CD4-positive, alpha-beta T cell treated with Interleukin-12 subunit alpha and Interleukin-12 subunit beta, for 1 hour (primary cell): ENCODE measurements around the gene CLEC7A.

Source experiments
- DNase-seq: peaks from one replicate; pipeline ENCODE4 v3.0.0-alpha.2; 2020

CLEC7A gene

DNA sequence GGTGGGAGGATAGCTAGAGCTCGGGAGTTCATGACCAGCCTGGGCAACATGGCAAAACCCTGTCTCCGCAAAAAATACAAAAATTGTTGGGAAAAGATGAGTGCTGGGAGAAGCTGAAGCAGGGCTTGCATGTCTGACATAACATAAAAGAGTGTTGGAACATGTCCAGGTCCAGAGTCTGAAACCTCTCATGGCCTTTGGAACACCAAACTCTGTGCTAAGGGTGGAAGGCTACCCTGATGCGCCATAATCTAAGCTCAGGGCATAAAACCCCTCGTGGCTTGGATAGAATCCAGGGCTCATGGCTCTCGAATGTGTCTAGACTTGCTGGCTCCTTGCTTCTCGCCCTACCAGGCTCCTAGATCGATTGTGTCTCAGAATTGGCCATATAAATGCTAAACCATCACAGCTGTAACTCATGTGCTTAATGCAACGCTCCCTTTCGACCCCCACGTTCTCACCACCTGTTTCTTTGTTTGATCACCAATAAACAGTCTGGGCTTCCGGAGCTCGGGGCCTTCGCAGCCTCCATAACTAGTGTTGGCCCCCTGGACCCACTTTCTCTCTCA, 6.7 kb upstream of the CLEC7A start:
- DNase-seq, result no peak

DNA sequence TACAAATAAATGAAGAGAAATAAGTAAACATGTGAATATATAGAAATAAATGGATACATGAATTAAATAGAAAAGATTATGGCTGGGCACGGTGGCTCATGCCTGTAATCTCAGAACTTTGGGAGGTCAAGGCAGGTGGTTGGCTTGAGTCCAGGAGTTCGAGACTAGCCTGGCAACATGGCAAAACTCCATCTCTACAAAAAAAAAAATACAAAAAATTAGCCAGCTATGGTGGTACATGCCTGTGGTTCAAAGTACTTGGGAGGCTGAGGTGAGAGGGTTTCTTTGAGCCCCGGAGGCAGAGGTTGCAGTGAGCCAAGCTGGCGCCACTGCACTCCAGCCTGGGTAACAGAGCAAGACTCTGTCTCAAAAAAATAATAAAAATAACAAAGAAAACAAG, 5.1 kb upstream of the CLEC7A start:
- no peak for DNase-seq

DNA sequence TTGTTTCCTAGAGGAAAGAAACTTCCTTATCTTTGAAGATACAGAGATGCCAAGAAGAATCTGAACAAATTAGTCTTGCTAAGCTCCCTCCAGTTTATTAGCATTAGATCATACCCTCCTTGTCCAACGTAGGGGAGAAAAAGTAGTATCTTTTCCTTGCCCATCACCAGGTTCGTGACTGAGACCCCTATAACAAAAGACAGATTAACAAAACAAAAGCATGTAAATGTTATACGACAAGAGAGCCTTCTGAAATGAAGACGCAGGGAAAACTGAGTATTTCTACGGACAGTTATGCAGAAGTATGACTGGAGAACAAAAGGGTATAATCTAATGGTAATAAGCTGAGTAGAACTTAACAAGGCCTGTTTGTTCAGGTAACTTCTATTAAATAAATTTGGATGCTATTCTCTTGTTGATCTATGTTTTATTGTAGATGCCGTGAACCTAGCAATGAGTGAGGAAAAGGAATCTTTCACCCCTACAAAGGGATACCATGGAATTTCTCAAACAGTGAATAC, 2.9 kb upstream of the CLEC7A start:
- no peak for DNase-seq

DNA sequence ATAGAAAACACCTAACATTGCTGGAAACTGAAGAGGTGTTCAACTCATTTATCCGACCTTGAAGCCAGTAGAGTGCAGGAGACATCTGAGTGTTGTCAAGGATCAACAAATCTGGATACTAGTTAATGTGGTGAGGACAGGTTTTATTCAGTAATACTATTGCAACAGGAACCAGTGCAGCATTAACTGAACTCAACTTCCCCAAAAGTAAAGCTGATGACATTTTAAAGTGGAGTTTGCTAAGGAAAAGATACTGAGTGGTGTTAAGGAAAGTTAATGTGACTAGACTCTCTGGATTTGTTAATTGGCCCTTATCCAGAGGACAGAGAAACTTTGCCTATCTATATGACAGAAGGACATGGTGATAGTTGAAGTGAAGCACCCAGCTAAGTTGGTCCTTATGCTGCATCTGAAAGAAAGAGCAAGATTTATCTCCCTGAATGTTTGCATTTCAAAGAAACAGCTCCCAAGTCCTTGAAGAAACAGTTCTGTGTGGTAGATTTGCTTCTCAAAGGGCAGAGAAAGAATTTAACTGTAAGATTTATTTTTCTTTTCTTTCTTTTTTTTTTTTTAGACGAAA, 1.2 kb upstream of the CLEC7A start:
- no peak for DNase-seq

DNA sequence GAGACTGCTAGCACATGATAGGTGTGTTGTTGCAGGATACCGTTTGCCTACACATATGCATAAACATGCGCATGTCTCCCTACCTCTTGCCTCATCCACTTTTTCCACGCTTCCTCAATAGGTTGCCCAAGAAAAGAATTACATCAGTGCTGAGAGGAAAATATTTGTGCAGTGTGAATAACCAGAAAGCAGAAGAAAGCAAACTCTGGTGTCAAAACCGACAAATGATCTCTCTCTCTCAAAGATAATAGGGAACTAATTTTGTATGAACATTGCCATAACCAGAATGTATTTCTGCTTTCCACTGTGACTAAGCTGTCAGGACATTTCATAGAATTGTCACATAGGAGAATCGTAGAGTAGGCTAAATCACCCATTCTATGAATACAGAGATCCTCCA, 1.3 kb downstream of the CLEC7A start:
- DNase-seq, result peak; percentile 19

DNA sequence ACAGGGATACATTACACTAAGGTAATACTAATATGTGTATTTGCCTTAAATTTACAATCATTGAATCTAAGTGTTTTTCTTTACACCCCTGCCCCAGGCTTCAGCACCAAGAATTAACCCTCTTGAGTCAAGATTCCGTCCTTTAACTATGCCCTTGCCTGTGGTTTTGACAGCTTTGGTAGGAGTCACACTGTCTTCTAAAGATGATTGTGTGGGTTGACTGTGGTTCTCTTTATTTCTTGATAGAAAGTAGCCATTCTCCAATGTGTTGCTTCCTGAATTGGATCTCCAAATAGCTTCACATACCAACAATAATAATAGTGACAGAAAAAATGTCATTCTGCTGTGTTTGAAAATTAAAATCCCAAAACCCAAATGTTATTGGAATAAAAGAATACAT, 3.6 kb downstream of the CLEC7A start:
- no peak for DNase-seq

DNA sequence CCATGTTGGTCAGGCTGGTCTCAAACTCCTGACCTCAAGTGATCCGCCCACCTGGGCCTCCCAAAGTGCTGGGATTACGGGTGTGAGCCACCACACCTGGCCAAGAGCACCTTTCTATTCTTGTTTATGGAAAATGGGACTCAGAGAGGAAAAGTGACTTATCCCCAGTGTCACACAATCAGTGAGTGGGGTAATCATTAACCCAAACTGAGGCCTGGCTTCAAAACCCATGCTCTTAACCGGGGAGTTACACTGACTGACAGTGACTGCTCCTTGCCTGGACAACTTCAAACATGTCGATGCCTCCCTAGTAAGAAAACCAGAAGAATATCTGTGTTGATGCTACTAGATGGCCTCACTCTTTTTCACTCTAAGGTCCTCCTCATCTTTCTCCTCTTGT, 7.3 kb downstream of the CLEC7A start:
- DNase-seq, result no peak

DNA sequence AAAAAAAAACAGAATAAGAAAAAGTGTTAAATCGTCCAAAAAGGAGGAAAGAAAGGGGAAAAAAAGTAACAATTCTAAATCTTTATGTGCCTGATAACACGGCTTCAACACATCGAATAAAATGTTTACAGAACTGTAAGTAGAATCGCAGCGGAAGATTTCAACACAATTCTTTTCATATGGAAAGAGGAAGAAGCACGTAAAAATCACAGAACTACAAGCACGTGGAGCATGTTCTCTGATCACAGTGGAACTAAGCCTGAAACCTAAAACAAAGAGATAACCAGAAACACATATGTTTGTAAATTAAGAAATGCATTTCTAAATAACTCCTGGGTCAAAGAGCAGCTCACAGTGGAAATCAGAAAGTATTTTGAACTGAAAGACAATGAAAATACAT, 8.7 kb downstream of the CLEC7A start:
- no peak for DNase-seq

DNA sequence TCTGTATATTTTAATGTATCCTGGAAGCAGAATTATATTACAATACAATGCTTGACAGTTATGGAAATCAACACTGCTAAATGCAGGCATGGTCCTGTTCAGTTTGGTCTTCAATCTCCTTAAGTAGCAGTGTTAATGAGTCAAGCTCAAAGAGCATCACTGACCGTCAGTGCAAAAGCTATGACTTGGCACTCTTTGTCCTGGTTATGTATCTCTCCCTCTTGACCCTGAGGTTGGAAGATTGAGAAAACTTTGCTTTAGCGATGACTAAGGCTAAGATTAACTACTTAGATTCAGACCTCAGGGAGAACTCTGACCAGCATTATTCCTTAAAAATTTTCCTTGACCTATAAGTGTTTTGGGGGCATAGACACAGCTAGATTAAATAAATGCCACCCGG, 10.9 kb downstream of the CLEC7A start:
- no peak for DNase-seq

DNA sequence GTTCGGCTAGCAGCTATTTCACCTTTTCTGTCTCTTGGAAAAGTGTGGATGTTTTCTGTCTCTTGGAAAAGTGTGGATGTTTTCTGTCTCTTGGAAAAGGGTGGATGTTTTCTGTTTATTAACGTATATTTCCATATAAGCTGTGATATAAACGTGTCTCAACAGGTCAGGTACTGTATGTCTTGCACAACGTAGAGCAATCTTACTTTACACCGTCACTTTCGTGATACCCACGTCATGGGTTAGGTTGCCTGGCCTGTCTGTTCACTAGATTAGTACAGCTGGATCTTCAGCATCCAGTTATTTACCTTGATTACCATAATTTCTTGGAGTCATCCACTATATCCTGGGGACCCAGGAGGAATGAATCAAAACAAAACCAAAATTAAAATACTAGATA, 14.1 kb downstream of the CLEC7A start:
- no peak for DNase-seq

DNA sequence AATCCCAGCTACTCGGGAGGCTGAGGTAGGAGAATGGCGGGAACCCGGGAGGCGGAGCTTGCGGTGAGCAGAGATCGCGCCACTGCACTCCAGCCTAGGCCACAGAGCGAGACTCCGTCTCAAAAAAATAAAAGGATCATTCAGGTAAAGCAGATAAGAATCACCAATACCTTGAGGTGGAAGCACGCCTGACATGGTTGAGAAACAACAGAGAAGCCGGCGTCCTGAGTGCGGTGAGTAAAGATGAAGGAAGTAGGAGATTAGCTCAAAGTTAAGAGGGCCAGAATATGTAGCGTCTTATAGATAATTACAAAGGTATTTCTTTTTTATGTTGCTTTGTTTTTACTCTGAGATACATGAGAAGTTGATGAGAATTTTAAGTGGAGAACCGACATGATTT, 14.7 kb downstream of the CLEC7A start:
- no peak for DNase-seq

DNA sequence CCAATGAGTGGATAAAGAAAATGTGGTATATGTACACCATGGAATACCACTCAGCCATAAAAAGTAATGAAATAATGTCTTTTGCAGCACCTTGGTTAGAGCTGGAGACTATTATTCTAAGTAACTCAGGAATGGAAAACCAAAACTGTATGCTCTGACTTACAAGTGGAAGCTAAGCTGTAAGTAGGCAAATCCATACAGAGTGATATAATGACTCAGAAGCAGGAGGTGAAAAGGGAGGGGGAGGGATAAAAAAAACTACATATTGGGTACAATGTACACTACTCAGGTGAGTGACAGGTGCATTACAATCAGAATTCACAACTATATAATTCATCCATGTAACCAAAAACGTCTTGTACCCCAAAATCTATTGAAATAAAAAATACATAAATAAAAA, 16.1 kb downstream of the CLEC7A start:
- DNase-seq, result no peak

DNA sequence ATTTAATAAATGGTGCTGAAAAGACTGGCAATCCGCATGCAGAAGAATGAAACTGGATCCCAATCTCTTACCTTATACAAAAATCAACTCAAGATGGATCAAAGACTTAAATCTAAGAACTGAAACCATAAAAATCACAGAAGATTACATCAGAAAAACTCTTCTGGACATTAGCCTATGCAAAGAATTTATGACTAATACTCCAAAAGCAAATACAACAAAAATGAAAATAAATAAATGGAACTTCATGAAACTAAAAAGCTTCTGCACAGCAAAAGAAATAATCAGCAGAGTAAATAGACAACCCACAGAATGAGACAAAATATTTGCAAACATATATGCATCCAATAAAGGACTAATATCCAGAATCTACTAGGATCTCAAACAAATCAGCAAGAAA, 16.9 kb downstream of the CLEC7A start:
- DNase-seq, result no peak

DNA sequence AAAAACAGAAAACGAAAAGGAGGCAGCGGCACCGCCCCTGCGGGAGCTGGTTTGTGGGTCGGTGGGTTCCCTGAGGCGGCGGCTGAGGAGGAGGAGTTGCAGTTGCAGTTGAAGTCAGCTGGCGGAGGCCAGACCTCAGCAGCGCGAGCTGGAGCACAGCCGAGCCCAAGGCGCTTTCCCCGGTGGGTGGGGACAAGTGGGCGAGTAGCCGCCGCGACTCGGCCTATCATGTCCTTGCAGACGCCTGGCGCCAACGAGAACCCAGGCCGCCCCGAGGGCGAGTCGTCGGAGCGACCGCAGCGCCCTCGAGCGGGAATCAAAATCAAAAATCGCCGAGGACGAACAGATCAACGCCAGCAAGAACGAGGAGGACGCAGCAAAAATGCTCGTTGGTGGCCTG, 18.5 kb downstream of the CLEC7A start:
- DNase-seq, result no peak

DNA sequence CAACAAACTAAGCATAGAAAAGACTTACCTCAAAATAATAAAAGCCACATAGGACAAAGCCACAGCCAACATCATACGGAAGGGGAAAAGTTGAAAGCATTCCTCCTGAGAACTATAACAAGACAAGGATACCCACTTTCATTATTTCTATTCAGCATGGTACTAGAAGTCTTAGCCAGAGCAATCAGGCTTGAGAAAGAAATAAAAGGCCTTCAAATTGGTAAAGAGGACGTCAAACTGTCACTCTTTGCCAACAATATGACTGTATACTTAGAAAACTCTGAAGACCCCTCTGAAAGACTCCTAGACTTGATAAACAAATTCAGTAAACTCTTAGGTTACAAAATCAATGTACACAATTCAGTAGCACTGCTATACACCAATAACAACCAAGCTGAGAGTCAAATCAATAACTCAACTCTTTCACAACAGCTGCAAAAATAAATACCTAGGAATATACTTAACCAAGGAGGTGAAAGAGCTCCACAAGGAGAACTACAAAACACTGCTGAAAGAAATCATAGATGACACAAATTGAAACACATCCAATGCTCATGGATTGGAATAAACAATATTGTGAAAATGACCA, 19.6 kb downstream of the CLEC7A start:
- no peak for DNase-seq

DNA sequence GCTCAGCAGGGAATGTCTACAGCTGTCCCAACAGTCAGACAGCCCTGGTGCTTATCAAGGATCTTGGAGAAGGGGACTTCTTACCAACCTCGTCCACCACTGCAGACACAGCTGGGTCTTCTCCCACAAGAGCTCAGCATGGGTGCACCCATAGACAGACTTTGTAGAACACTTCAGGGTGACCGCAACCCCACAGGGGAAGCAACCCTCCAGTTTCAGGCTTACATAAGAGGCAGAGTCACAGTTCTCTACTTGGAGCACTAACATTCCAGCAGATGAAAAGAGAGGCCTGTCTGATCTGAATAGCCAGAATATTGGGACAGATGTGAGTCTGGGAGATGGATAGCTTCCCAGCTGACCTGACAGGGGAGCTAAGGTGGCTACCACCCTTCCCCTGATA, 27.7 kb downstream of the CLEC7A start:
- DNase-seq, result no peak

DNA sequence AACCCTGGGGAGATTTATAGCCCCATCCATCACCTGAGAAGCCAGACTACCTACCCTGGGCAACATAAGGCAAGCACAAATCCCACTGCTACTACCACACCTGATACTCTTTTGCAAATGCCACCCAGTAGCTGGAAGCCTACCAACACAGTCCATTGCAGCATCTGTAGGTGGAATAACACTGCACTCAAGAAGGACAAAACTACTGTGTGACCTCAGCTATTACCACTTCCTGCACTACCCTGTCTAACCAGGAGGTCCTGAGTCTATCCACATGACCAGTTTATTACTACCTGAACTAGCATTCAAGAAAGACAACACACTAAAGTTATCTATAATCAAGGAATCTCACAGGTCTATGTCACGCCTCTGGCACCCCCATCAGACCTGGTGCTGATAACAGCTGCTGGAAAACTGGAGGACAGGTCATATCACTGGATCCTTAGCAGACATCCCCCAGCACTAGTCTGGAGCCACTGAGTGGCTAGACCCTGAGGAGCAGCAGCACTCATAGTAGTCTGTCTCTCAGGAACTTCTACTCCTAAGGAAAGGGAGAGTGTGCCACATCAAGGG, 28.3 kb downstream of the CLEC7A start:
- no peak for DNase-seq

DNA sequence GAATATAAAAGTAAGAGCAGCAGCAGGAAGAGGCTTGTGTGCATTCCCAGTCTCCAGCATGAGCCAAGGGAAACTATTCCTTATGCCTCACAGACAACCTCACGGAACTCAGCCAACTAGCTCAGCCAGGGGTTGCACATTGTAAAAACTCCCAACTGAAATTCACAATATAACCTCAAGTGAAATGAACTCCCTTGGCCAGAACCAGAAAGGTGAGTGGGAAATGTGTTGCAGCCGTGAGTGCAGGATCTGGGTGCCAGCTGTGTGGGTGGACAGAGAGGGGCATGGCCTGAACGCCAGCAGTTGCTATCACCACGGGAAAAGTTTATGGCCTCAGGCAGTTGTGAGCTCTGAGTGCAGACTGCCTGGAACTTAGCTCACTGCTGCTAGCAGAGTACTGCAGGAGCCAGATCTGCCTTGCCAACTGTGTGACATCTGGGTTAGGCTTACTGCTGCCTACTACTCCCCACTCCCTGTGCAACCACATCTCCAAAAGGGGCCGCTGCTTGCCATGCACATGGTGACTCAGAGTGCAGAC, 28.9 kb downstream of the CLEC7A start:
- DNase-seq, result no peak

DNA sequence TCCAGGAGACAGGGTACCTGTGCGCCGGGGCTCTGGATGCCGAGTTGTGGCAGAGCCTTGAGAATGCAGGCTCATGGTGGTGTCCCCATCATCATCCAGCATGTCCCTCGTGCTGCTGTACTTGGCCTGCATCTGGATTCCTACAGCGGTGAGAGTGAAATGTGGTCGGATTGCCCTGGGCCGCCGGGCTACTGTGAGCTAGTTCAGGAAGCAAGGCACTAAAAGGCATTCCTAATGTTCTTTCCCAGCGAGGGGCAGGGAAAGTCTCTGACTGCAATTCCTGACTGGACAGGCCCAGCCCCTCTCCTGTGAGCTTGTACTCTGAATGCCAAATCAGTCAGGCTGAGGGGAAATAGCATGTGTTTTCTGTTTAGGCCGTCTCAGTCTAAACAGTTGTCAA, 31.2 kb downstream of the CLEC7A start, which contains the start of gene CLEC1A:
Gene CLEC1A, minus strand, starts transcription at position 195 of the 400 bp plus-strand sequence. Its CDS starts 63 bp downstream, at position 132.
- no peak for DNase-seq

DNA sequence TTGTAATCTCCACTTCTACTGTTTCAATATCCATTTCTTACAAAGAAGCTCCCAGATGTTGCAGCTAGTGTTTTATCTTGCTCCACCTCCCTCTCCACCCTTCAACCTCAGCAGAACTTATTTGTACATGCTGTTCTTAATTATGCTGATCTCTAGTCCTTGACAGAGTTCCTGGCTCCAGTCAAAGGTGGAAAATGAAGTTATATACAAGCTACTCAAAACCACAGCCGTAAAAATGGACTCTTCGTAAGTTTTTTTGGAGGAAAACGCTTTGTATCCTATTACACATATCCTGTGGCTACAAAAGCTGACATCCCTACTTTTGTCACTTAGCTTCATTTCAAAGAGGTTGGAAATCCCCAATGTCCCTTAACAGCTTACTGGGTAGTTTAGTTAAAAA, 32.5 kb downstream of the CLEC7A start:
- no peak for DNase-seq

DNA sequence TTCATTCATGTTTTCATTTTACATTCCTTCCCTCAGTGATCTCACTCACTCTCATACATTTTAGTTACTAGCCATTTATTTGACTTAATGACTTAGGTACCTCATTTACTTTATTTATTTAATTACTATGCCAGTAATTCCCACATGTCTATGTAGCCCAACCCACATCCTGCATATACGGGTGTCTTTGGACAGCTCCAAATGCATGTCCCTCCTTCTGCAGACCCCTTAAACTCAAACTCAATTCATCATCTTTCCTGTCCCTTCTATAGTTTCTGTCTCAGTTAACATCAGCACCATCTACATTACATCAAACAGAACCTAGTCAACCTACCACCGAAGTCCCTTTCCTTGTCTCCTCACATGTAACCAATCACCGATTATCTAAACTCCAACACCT, 34.0 kb downstream of the CLEC7A start:
- DNase-seq, result no peak

DNA sequence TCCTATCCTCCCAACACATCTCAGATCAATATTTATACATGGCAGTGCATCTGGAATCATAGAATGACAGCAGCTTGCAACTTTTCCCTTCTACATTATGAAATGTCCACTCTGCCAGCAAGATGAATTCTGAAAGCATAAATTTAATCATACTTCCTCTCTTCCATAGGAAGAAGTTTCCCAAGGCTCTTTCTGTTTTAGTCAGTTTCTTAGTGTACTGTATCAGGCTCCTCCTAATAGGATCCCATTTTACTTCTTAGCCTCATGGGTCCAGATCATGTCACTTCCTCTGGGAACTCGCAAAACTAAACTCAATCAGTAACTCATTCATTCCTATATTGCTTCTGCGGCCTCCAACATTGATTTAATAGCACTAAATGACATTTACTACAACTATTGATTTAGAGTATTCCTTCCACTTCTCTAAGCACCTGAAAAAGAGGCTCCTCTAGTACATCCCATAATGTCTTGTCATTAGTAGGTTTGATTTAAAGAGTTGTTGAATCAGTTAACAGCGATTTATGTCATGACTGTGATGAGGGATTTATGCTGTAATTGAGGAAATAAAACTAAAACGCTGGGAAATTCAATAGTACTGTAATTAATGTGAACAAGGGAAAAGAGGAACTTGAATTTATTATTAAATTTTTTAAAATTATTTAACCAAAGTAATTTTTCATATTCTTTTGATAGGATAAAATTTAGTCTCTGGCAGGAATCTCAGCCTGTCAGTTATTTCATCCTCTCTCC, 35.2 kb downstream of the CLEC7A start:
- DNase-seq, result no peak
